ENCODE data around the gene TSHZ3. TPM values are rescaled to one million over a fixed set of nuclear protein-coding genes. Genes with fewer than 3 reads are reported as not detected.

Gene TSHZ3
- total and polyA plus RNA-seq, 2 donors: 0.28 to 1.1 TPM

DNA sequence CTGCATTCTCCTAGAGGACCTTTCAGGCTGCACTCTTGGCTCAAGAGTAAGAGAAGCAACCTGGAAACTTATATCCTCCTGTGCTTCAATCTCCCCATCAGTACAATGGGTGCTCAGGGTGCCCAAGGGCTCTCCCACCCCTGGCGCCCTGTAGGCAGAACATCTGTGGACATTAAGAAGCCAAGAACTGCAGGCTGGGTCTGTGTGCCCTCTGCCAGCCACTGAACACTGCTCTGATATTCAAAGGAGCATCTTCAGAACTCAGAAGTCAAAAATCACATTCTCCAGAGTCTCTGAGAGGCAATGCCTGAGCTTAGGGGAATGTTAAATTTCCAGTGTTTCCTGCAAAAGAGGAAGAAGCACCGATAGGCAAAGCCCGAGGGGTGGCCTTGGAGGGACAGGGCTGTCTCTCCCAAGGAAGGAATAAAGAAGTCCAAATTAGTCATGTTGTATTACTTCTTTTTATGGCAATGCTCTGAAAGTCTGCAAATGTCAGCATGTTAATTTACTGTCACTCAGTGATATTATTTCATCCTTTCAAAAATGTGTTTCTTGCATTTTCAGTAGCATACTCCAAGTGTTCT, 88.1 kb downstream of the TSHZ3 start:
- Histone ChIP-seq H3K36me3 (ENCODE audit: control insufficient read depth in 2 of 2, insufficient read depth in 2 of 2, low read length in 1 of 2) (no peaks in the 10 kb centered on the region), H3K27ac (ENCODE audit: low read depth in 1 of 2, low read length in 1 of 2) (no peak overlapping the region), H3K4me3 (ENCODE audit: low read length in 2 of 2) (no peak overlapping the region), H3K27me3 (ENCODE audit: control insufficient read depth in 2 of 2, insufficient read depth in 1 of 2, low read length in 1 of 2) (peaks cover 0 to 2% of the 10 kb centered on the region in 2 donors), H3K9me3 (ENCODE audit: control insufficient read depth in 2 of 2, insufficient read depth in 1 of 2, low read length in 1 of 2) (no peaks in the 10 kb centered on the region), H3K4me1 (ENCODE audit: control insufficient read depth in 2 of 2, insufficient read depth in 2 of 2, low read length in 2 of 2) (no peaks in the 10 kb centered on the region)
- 44% methylated on average over 3 of the region's 3 CpGs for WGBS
- no peak for DNase-seq (ENCODE audit: low read depth in 6 of 9, low spot score in 9 of 9)

DNA sequence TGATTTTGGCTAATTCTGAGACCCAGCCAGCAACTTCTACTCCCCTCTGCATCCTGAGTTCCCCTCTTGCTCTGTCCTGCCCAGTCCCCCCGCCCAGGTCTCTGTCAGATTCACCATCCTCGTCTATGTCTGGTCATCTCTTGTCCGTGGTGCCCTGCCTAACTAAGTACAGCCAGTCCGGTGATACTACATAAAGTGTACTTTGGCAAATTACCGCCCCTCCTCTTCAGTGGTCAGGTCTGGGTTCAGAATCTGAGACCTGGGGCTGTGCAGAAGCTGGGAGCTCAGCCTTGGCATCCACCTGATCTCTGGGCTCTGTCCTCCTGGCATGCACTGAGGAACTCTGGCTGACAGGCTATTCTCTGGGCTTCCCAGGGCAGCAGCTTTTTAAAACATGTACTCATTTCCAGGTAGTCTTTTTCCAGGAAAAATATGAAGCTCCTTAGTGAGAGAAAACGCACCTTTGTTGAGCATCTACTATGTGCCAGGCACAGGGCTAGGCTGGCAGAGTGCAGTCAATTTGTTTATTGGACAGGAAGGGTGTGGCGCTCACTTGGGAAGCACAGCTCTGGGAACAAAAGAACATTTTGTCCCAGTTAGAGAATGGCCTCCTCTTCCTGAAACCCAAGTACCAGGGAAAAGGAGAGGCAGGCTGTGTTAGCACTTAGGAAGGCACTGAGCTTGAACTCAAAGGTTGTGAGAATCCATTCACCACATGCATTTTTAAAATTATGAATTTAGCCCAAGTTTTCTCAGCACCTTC, 88.9 kb downstream of the TSHZ3 start:
- H3K27ac ChIP-seq (ENCODE audit: low read depth in 1 of 2, low read length in 1 of 2): no peak overlapping the region
- 92% methylated on average over 7 of the region's 7 CpGs for WGBS
- H3K27me3 ChIP-seq (ENCODE audit: control insufficient read depth in 2 of 2, insufficient read depth in 1 of 2, low read length in 1 of 2): peaks cover 0 to 2% of the 10 kb centered on the region in 2 donors
- no peak overlapping the region for H3K4me3 ChIP-seq (ENCODE audit: low read length in 2 of 2)
- no peaks in the 10 kb centered on the region for H3K36me3 ChIP-seq (ENCODE audit: control insufficient read depth in 2 of 2, insufficient read depth in 2 of 2, low read length in 1 of 2)
- no peaks in the 10 kb centered on the region for H3K9me3 ChIP-seq (ENCODE audit: control insufficient read depth in 2 of 2, insufficient read depth in 1 of 2, low read length in 1 of 2)
- DNase-seq (ENCODE audit: low read depth in 6 of 9, low spot score in 9 of 9): no peak
- no peaks in the 10 kb centered on the region for H3K4me1 ChIP-seq (ENCODE audit: control insufficient read depth in 2 of 2, insufficient read depth in 2 of 2, low read length in 2 of 2)

DNA sequence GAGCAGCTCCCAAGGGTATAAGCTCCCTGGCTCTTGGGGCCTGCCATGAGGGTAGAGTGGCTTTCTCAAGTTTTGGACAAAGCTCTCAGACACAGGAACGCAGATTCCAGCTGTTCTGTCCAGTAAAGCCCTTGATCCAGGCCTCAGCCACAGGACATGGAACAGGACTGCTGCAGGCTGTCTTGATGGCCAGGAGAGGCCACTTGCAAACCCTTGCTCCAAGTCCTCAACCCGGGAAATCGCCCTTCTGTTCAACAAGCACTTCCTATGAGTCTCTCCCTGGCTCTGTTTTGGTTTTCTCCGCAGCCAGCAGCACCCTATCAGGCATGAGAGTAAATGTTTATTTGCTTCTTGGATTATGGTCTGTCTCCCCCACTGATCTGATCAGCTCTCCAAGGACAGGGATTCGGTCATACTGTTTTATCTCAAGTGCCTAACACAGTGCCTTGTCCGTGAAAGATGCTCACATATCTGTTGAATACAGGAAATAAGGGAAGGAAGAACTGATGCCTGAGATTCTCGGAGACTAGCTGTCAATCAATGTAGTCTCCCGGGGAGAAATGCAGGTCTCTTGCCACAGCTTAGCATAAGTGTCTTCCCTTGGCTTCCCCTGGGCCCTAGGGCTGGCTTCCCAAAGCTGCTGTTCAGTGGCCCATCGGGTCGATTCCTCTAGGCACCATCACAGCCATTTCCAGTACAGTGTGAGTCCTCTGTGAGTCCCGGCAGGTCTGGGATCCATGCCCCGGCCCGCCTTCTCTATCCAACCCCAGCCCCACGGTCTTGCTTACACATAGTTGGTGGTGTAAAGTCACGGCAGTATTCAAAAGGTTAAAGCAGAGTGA, 90.8 kb downstream of the TSHZ3 start:
- no peaks in the 10 kb centered on the region for H3K36me3 ChIP-seq (ENCODE audit: control insufficient read depth in 2 of 2, insufficient read depth in 2 of 2, low read length in 1 of 2)
- H3K27ac ChIP-seq (ENCODE audit: low read depth in 1 of 2, low read length in 1 of 2): no peak overlapping the region
- no peaks in the 10 kb centered on the region for H3K9me3 ChIP-seq (ENCODE audit: control insufficient read depth in 2 of 2, insufficient read depth in 1 of 2, low read length in 1 of 2)
- peaks cover 0 to 7% of the 10 kb centered on the region in 2 donors for H3K4me1 ChIP-seq (ENCODE audit: control insufficient read depth in 2 of 2, insufficient read depth in 2 of 2, low read length in 2 of 2)
- DNase-seq (ENCODE audit: low read depth in 6 of 9, low spot score in 9 of 9): no peak
- peaks cover 0 to 2% of the 10 kb centered on the region in 2 donors for H3K27me3 ChIP-seq (ENCODE audit: control insufficient read depth in 2 of 2, insufficient read depth in 1 of 2, low read length in 1 of 2)
- 90% methylated on average over 15 of the region's 15 CpGs for WGBS
- no peak overlapping the region for H3K4me3 ChIP-seq (ENCODE audit: low read length in 2 of 2)

- DNase-seq (ENCODE audit: low read depth in 6 of 9, low spot score in 9 of 9): no peak
- H3K4me3 ChIP-seq (ENCODE audit: low read length in 2 of 2): no peak overlapping the region
- 93% methylated on average over 11 of the region's 11 CpGs for WGBS
- H3K4me1 ChIP-seq (ENCODE audit: control insufficient read depth in 2 of 2, insufficient read depth in 2 of 2, low read length in 2 of 2): peaks cover 0 to 7% of the 10 kb centered on the region in 2 donors
- no peaks in the 10 kb centered on the region for H3K9me3 ChIP-seq (ENCODE audit: control insufficient read depth in 2 of 2, insufficient read depth in 1 of 2, low read length in 1 of 2)
- peaks cover 0 to 2% of the 10 kb centered on the region in 2 donors for H3K27me3 ChIP-seq (ENCODE audit: control insufficient read depth in 2 of 2, insufficient read depth in 1 of 2, low read length in 1 of 2)
- no peaks in the 10 kb centered on the region for H3K36me3 ChIP-seq (ENCODE audit: control insufficient read depth in 2 of 2, insufficient read depth in 2 of 2, low read length in 1 of 2)
- no peak overlapping the region for H3K27ac ChIP-seq (ENCODE audit: low read depth in 1 of 2, low read length in 1 of 2)
Observed at GRCh38 chr19:31257426-31258130, 91.7 kb downstream of the TSHZ3 start.

DNA sequence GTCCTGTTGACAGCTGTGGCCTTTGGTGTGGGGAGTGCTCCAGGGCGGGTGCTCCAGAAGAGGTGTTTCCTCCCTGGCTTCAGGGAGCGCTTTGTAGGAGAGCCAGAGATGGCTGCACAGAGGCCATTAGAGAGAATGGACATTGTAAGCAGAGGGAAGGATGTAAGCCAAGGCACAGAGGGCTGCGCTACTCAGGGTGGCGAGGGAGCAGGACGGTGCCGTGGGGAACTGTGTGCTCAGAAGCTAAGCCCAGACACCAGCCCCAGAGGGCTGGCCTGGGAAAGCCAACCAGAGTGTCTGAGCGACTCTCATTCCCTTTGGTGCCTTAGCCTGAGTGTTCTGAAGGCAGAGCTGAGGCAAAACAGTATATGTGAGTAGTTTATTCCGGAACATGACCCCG, 92.2 kb downstream of the TSHZ3 start:
- Histone ChIP-seq H3K36me3 (ENCODE audit: control insufficient read depth in 2 of 2, insufficient read depth in 2 of 2, low read length in 1 of 2) (no peaks in the 10 kb centered on the region), H3K27ac (ENCODE audit: low read depth in 1 of 2, low read length in 1 of 2) (no peak overlapping the region), H3K27me3 (ENCODE audit: control insufficient read depth in 2 of 2, insufficient read depth in 1 of 2, low read length in 1 of 2) (peaks cover 0 to 2% of the 10 kb centered on the region in 2 donors), H3K9me3 (ENCODE audit: control insufficient read depth in 2 of 2, insufficient read depth in 1 of 2, low read length in 1 of 2) (no peaks in the 10 kb centered on the region), H3K4me3 (ENCODE audit: low read length in 2 of 2) (no peak overlapping the region), H3K4me1 (ENCODE audit: control insufficient read depth in 2 of 2, insufficient read depth in 2 of 2, low read length in 2 of 2) (peaks cover 0 to 7% of the 10 kb centered on the region in 2 donors)
- WGBS: 91% methylated on average over 9 of the region's 9 CpGs
- DNase-seq (ENCODE audit: low read depth in 6 of 9, low spot score in 9 of 9): no peak

DNA sequence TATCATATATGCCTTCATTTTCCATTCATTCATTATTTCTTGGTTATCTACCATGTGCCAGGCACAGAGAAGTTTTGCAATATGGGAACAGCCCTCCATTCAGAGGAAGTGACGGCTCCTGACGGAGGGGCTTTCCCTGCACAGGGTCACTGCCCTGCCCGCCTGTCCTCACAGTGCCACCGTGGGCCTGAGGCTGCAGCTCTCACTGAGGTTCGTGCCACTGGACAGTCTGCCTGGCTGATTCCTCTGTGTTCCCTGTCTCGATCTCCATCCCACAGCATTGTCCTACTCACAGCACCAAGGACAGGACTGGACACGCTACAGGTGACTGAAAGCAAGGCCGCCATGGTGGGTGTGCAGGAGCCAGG, 92.7 kb downstream of the TSHZ3 start:
- no peak for DNase-seq (ENCODE audit: low read depth in 6 of 9, low spot score in 9 of 9)
- Histone ChIP-seq H3K4me1 (ENCODE audit: control insufficient read depth in 2 of 2, insufficient read depth in 2 of 2, low read length in 2 of 2) (peaks cover 0 to 7% of the 10 kb centered on the region in 2 donors), H3K9me3 (ENCODE audit: control insufficient read depth in 2 of 2, insufficient read depth in 1 of 2, low read length in 1 of 2) (no peaks in the 10 kb centered on the region), H3K27ac (ENCODE audit: low read depth in 1 of 2, low read length in 1 of 2) (no peak overlapping the region), H3K27me3 (ENCODE audit: control insufficient read depth in 2 of 2, insufficient read depth in 1 of 2, low read length in 1 of 2) (peaks cover 0 to 2% of the 10 kb centered on the region in 2 donors), H3K4me3 (ENCODE audit: low read length in 2 of 2) (no peak overlapping the region), H3K36me3 (ENCODE audit: control insufficient read depth in 2 of 2, insufficient read depth in 2 of 2, low read length in 1 of 2) (no peaks in the 10 kb centered on the region)
- WGBS: 96% methylated on average over 8 of the region's 8 CpGs

DNA sequence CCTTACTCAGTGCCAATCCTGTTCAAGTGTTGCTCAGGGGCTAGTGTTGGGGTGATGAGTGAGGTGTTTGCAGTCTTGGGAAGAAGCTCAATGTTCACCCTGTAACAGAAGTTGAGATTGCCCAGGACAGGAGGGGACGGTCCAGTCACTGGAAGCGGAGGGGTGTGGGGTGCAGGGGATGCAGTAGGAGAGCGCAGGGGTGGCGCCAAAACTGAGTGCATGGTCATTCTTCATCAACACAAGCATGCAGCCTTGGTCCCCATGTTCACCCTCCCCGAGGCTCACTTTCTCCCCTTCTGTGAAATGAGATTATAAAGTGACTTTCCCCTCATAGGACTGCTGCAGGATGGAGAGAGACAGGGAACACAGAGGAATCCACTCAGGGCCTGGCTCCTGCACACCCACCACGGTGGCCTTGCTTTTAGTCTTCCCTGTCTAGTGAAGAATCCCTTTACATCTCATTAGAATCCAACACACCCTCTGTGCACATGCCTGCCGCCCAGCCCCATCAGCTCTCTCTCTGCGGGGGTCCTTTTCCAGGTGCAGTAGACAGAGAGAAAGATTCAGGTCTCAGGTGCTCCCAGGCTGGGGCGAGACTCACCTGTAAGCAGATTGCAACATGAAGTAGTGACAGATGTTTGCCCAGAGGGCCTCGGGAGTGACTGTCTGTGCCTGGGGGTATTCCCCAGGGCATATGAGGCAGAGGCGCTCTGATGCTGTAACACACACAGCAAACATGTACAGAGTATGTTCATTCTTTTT, 93.2 kb downstream of the TSHZ3 start:
- Histone ChIP-seq H3K9me3 (ENCODE audit: control insufficient read depth in 2 of 2, insufficient read depth in 1 of 2, low read length in 1 of 2) (no peaks in the 10 kb centered on the region), H3K36me3 (ENCODE audit: control insufficient read depth in 2 of 2, insufficient read depth in 2 of 2, low read length in 1 of 2) (no peaks in the 10 kb centered on the region), H3K4me1 (ENCODE audit: control insufficient read depth in 2 of 2, insufficient read depth in 2 of 2, low read length in 2 of 2) (peaks cover 0 to 7% of the 10 kb centered on the region in 2 donors), H3K4me3 (ENCODE audit: low read length in 2 of 2) (no peak overlapping the region), H3K27ac (ENCODE audit: low read depth in 1 of 2, low read length in 1 of 2) (no peak overlapping the region), H3K27me3 (ENCODE audit: control insufficient read depth in 2 of 2, insufficient read depth in 1 of 2, low read length in 1 of 2) (peaks cover 0 to 2% of the 10 kb centered on the region in 2 donors)
- WGBS: 94% methylated on average over 11 of the region's 11 CpGs
- DNase-seq (ENCODE audit: low read depth in 6 of 9, low spot score in 9 of 9): no peak

DNA sequence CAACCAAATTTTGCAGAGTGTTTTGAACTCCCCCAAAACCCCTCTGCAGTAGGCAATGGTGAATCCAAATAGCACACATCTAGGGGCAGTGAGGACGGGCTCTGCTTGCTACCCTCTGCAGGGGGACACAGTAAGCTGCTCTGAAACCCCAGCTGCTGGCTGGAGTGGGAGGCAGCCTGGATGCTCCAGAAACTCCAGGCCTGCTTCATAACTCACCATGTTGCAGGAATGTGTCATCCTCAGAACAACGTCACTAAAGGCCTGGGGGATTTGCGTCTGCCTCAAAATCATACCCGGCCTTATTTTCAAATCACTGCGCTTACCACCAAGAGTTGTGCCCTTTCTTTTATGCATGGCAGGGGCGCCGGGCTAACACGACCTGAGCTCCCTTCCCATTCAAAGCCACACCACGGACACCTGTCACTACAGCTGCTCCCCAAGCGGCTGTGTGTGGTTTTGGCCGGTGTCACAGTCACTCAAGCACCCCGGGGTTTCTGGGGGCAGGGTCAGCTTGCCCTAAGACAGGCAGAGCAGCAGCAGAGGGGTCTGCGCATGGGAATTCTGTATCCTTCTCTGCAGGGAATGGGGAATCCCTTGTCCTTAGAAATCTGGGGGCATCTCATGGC, 93.9 kb downstream of the TSHZ3 start:
- WGBS: 56% methylated on average over 13 of the region's 13 CpGs
- no peak for DNase-seq (ENCODE audit: low read depth in 6 of 9, low spot score in 9 of 9)

More for the DNA sequence above, 93.9 kb downstream of the TSHZ3 start:
- Histone ChIP-seq H3K27me3 (ENCODE audit: control insufficient read depth in 2 of 2, insufficient read depth in 1 of 2, low read length in 1 of 2) (no peaks in the 10 kb centered on the region), H3K9me3 (ENCODE audit: control insufficient read depth in 2 of 2, insufficient read depth in 1 of 2, low read length in 1 of 2) (no peaks in the 10 kb centered on the region), H3K4me1 (ENCODE audit: control insufficient read depth in 2 of 2, insufficient read depth in 2 of 2, low read length in 2 of 2) (peaks cover 0 to 7% of the 10 kb centered on the region in 2 donors), H3K36me3 (ENCODE audit: control insufficient read depth in 2 of 2, insufficient read depth in 2 of 2, low read length in 1 of 2) (no peaks in the 10 kb centered on the region), H3K4me3 (ENCODE audit: low read length in 2 of 2) (no peak overlapping the region), H3K27ac (ENCODE audit: low read depth in 1 of 2, low read length in 1 of 2) (no peak overlapping the region)
